A673 (cell line): Measurements from ENCODE around the gene COBLL1.

Source experiments
- EZH2 ChIP-seq: fragments of 200-600 bp; sonication (generic); IDR thresholded peaks from 2 replicates; pipeline ENCODE4 v1.6.1; 2017; ENCODE audit warnings: borderline replicate concordance, low read depth, mild to moderate bottlenecking, mixed read lengths, antibody characterized with exemption, low read length; ENCODE audit not compliant: poor library complexity, severe bottlenecking
- TF ChIP-seq, protein P1 (sequence below): fragments of 300-800, 200-600 bp; sonication (generic); conservative IDR thresholded peaks from 2 replicates; pipeline ENCODE4 v1.5.1; 2017; ENCODE audit warnings: low read depth, mild to moderate bottlenecking, antibody characterized with exemption, low read length, moderate library complexity, mixed read lengths

DNA sequence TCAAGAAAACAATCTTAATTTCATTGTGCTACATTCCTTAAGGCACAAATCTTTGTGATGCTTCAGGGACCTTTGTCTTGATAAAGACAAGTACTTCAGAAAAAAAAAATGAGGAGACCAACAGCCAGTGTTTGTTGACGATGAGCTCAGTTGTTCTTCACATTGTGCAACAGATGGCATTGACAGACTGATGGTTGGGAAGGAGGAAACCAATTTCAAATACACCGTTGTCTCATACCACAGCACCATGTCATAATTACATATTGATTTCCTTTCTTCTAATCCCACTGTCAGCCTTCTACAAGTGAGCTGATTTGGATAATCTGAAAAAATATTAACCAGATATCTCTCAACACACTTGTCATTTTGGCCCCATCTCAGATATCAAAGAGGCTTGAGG, 166.6 kb downstream of the COBLL1 start:
- TF ChIP-seq, protein P1, sequence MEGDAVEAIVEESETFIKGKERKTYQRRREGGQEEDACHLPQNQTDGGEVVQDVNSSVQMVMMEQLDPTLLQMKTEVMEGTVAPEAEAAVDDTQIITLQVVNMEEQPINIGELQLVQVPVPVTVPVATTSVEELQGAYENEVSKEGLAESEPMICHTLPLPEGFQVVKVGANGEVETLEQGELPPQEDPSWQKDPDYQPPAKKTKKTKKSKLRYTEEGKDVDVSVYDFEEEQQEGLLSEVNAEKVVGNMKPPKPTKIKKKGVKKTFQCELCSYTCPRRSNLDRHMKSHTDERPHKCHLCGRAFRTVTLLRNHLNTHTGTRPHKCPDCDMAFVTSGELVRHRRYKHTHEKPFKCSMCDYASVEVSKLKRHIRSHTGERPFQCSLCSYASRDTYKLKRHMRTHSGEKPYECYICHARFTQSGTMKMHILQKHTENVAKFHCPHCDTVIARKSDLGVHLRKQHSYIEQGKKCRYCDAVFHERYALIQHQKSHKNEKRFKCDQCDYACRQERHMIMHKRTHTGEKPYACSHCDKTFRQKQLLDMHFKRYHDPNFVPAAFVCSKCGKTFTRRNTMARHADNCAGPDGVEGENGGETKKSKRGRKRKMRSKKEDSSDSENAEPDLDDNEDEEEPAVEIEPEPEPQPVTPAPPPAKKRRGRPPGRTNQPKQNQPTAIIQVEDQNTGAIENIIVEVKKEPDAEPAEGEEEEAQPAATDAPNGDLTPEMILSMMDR, result no peak
- no peak for TF ChIP-seq EZH2
